Fibroblast of lung (primary cell): ENCODE data around the gene SLC25A41.

ENCODE experiments used
- CTCF ChIP-seq, 2 donors: IDR thresholded peaks in 1 of 2; conservative IDR thresholded peaks in 1 of 2; 1 replicate in 1 of 2; 2 replicates in 1 of 2; pipeline ENCODE4 v1.5.1; 2011 to 2012; ENCODE audit warnings: low read length in 2 of 2, control low read depth in 1 of 2, inconsistent platforms in 1 of 2, low read depth in 1 of 2, mild to moderate bottlenecking in 1 of 2
- EZH2 ChIP-seq: IDR thresholded peaks from 2 replicates; pipeline ENCODE4 v1.5.1; 2012; ENCODE audit warnings: low read length, control low read depth, mild to moderate bottlenecking; ENCODE audit errors: missing control alignments

GRCh38 chr19:6425732-6426620 is 7.6 kb downstream of the SLC25A41 start:
- TF ChIP-seq CTCF (conservative IDR thresholded peaks at IDR 0.05 in 1 of 2, IDR thresholded peaks at IDR 0.05 in 1 of 2; ENCODE audit: low read depth in 1 of 2, low read length in 2 of 2) (no peak), EZH2 (no peak)
